Measurements from ENCODE around the gene PRKCZ.

The PRKCZ gene

DNA sequence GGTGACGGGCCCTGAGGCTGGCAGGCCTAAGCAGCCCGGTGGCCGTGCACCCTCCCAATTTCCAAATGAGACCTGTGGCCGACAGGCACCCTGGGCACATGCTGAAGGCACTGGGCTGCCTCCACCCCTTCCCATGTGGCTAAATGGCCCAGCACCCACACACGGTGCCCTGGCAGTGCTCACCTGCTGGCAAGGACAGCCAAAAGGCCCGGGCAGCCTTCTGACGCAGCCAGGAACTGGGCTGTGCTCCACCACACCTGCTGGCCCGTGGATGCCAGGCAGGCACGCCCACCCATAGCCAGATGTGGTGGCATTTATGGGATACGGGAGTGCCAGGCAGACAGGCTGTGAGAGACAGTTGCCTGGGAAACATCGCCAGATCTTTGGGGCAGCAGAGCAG, 148.4 kb downstream of the PRKCZ start:
- DNase-seq = no peak

DNA sequence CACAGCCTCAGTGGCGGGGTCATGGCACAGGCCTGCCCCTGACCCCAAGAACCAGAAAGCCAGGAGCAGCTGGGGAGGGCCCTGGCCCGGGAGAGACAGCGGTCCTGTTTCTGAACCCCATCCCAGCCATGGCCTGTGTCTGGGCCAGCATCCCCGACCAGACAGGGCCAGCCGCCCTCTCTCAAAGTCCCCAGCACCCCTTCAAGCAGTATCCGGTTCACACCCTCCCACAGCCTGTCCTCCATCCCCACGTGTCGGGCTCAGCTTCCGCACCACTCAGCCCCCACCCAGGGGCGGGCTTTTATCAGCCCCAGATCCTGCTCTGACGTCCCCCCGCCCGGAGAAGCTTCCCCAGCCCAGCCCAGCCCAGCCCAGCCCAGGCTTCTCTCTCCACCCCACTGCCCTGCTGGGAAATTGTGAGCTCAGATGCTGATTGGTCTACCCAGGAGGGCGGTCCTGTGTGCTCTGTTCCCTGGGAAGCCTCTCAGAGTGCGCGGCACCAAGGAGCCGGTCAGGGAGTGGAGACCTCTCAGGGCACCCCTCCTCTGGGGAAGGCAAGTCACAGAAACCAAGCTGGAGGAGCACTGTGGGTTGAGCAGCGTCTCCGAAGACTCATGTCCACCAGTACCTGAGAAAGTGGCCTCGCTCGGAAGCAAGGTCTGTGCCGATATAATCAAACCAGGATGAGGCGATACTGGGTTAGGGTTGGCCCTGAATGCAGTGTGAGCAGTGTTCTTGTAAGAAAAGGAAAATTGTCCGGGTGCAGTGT, 149.0 kb downstream of the PRKCZ start:
- DNase-seq = no peak

GRCh38 chr1:2200308-2200943, 150.2 kb downstream of the PRKCZ start:
- no peak for DNase-seq

DNA sequence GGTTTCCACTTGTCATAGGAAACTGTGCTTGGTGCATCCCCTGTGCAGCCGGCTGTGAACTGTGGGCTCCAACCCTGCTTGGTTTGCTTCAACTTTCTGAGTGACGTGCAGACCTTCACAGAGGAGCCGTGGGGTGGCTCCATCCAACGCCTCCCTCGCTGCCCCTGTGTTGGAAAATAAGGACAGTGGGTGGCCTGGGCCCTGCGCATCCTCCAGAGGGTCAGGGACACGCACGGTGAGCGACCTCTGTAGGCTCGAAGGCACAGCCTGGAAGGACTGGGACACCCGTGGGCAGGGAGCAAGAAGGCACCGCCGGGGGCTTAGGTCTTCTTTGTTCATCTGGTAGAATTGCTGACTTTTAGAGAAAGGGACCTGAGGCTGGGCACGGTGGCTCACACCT, 150.9 kb downstream of the PRKCZ start:
- DNase-seq = no peak

GRCh38 chr1:2202008-2202575, 151.9 kb downstream of the PRKCZ start:
- DNase-seq = no peak

DNA sequence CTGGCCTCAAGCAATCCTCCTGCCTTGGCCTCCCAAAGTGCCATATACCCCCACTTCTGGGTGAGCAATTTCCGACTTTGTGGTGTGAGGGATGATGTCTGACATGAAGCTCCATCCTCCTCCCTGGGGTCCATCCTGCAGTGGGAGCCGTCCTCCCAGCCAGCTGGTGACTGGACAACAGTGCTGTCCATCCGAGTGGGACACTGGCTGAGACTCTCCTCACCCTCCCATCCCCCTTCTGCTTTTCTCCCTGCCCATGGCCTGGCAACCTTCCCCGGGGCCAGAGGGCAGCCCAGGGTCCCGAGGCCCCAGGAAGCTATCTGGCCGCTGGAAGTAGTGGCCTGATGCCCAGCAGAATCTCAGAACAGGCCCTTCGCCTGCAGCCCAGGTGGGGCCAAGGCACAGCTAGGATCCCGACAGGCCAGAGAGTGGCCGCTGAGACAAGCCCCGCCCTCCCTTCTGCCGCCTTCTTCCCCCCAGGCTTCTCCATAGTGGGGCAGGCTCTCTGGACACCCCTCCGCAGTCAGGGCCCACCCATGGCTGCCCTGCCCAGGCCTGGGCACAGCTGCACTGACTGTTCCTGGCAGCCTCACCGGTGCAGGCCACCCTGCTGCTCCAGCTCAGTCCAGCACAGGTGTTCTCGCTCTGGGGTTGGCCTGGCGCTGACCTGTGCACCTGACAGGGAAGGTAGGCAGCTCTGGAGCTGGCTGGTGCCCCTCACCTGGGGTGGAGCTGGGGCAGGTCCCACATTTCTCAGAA, 152.8 kb downstream of the PRKCZ start:
- no peak for DNase-seq

DNA sequence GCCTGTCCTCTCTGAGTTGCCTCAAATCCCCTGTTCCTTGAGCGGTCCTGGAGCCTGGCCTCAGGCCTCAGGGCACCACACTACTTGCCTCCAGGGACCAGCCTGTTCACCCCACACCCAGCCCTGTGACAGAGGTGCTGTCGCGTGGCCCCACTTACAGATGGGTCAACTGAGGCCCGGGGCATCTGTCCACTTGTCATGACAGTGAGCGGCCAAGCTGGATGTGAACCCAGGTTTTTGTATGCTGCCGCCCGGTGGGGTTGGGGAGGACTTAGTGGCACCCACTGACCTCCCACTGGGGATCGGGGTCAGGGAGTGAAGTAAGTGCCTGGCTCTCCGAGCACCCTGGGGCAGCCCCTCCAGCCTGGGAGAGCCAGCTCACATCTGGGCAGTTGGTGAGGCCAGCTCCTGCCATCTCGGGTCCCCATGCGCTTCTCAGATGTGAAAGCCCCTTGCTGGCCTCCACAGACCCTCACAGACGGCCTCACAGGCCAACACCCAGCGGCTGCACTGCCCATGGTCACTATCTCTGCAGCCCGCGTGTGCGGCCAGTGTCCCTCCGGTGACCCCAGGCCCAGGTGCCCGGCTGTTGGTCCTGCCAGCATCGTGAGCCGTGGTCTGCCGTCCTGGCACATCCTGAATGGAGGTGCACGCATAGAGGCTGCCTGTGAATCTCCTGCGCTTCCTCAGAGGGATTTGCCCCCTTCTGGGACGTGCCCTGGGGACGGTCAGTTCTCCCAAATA, 153.6 kb downstream of the PRKCZ start:
- DNase-seq = no peak

DNA sequence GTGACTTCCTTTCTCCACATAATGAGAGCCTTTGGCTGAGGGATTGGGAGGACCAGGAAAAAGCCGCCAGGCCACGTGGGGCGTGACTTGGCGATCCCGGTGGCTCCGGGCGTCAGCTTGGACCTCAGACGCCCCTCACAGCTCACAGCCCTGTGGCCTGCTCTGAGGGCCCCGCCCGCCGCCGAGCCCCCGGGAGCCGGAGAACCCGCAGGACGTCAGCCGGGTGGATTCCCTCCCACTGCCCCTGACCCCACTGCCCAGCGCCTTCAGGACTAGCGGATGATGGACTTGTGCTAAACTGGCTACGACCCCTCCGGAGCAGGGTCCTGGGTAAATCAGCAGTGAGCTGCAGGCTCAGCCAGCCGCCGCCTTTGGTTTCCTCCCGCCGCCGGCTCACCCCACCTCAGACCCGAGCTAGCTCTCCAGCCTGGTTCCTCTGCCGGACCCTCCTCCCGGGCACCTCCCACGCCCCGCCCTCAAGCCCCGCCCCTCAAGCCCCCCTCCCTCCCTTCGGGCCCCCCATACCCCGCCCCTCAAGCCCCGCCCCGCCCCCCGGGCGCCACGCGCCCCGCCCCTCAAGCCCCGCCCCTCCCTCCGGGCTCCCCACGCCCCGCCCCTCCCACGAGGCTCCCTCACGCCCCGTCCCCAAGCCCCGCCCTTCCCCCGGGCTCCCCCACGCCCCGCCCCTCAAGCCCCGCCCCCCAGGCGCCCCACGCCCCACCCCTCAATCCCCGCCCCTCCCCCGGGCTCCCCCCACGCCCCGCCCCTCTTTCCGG, 154.4 kb downstream of the PRKCZ start:
- DNase-seq = peak; percentile 38 to 88

GRCh38 chr1:2205191-2205952, 155.2 kb downstream of the PRKCZ start:
- DNase-seq = peak; percentile 53 to 90

- DNase-seq = no peak
Observed at GRCh38 chr1:2206813-2207487, 156.7 kb downstream of the PRKCZ start.

DNA sequence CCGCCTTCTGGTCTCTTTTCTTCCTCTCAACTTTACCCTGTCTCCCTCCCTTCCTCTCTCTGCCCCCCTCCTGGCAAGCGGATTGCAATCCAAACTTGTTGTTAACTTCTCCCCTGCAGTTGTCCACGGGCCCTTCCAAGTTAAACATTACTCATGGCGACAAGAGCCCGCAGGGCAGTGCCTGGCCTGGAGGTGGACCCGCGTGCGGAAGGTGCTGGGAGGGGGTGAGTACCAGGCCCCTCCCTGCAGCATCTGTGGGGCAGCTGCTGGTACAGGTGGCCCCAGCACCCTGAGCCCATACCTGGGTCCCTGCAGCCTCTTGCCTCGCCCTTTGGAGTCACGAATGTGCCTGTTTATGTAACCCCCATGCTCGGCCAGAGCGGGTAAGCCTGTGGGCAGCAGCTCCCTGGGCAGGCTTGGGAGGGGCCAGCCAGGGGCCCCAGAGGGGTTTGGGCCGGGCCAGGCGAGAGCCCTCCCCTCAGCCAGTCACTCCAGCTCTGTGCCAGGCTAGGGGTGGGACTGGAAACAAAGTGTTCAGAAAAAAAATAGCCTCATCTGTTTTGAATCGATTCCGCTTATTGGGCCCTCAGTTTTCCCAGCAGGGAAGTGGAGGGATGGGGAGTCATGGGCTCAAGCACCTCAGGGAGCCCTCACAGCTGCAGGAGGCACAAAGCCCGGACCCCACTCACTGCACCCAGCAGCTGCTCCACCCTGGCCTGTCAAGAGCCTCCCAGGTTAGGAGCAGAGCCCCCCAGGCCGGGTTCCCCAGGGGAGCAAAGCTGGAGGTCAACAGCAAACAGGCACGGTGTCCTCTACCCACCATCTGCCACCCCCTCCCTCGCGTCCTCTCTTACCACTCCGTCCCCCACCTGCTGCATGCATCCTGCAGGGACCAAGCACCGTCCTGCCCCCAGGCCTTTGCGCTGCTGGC, 158.4 kb downstream of the PRKCZ start:
- DNase-seq = peak in 1 of 2 experiments; percentile 43

DNA sequence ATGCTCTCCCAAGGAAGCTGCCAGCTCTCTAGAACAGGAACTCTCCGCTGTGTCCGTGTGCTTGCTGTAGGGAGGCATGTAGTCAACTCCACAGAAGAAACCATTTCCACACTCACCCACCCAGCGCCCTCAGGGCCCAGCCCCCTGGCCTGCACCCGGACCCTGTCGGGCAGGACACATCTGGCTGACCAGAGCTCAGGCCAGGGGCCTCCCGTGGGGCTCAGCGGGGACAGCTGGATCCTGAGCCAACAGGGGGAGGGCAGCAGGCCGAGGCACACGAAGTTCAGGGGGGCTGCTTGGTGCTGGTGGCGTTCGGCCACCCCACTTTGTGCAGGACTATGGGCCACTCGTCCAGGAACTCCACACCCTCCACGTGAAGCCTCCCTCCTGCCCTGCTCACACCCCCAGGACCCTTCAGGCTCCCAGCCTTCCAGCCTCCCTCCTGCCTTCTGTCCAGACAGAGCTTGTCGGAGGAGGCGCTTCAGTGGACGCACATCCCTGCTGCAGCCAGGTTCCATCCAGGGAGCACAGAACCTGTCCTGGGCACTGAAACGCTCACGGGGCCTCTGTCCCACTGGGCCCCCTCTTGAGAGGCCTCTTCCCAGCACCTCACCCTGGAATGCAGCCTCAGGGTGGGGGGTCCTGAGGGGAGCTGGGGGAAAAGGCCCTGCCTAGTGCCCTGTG, 159.3 kb downstream of the PRKCZ start:
- no peak for DNase-seq

GRCh38 chr1:2210084-2210653, 160.0 kb downstream of the PRKCZ start:
- no peak for DNase-seq

DNA sequence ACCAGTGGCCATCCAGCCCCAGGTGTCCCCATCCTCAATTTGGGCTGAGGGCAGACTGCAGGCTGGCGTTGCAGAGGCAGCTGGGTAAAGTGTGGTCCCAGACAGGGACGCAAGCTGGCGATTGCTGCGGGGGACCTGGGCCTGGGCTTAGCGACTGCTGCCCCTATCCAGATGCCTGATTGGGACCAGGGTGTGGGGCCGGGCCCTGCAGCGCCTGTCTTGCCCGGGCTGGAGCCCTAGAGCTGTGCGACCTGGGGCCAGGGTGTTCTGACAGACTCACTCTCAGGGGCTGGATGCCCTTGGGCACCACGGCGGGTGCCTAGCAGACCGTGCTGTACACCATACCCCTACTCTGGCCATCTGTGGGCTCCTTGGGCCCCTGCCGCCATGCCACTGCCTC, 160.6 kb downstream of the PRKCZ start:
- no peak for DNase-seq

DNA sequence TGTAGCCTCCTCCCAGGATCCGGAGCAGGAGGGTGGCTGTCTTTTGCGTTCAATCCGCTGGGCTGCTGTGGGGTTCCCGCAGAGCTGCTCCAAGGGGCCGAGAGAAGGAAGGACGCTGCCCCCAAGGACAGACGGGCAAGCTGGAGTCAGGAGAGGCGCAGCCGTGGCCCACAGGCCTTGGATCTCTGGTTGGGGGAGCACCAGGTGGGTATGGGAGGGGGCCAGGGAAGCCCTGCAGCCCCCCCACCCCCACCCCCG, 162.0 kb downstream of the PRKCZ start:
- no peak for DNase-seq

DNA sequence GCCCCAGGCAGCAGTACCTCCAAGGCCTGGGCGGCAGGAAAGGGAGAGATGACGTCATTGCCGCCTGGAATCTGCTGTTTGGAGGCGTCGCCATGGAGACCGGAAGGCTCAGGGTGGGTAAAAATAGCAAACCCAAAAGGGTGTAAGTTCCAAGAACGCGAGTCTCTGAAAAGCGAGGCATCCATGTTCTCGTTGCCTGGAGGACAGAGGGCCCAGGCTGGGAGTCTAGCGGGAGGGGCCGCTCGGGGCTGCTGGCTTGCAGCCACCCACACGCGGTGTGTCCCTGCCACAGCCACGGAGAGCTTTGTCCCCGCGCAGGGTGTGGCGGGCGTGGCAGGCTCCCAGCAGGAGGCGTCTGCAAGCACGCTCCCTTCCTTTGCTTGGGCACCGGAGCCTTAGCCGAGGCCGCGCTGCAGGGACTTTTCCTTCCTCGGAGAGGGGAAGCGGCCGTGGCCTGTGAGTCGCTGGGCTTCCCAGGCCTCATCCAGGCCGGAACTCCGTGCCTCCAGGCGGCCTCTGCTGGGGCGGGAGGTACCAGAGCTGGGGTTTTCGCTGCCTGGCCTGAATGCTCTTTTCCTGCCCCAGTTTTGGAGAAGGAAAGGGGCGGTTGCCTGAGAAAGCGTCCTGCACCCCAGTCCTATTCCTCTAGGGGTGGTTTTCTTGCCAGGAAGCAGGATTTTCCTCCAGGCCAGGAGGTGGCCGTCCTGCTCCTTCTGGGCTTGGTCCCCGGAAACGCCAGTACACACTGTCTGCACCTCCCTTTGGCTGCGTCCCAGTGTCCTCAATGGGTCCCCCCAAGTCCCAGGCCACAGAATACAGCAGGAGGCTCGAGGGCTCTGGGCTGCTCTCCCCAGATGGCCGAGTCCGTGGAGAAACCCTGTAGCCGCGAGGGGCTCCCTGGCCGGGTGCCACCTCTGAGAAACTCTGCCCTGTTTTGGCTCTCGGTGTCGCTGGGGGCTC, 162.6 kb downstream of the PRKCZ start:
- DNase-seq = peak; percentile 43 to 64

Measured in NCI-H446 (cell line).